T-helper 17 cell (primary cell): Measurements from ENCODE around the gene ADAMTS20. TPM values are rescaled to one million over a fixed set of nuclear protein-coding genes. Genes with fewer than 3 reads are reported as not detected.
"Not testable (repeated sequence)": the region's sequence is repeated elsewhere in the genome, so short reads cannot be mapped to it uniquely, and the experiment has no call there.

Experiments
- ATAC-seq: fragments of 150-1000 bp; cut with Tn5 transposase; 2 replicates; pipeline ENCODE4 v1.10.0; 2021; ENCODE audit warnings: mild to moderate bottlenecking, moderate library complexity
- DNase-seq, 3 donors: peaks; one replicate each; pipeline versions ENCODE4 v3.0.0 to v3.0.0-alpha.2; 2020 to 2021
- H3K9me3 ChIP-seq: one replicate; pipeline ENCODE4 v1.7.0; 2013; ENCODE audit warnings: low read length, mild to moderate bottlenecking; ENCODE audit not compliant: control insufficient read depth, poor library complexity, severe bottlenecking
- H3K27ac Mint-ChIP-seq: one replicate; pipeline ENCODE4 v1.8.0; 2022; ENCODE audit warnings: mild to moderate bottlenecking, moderate library complexity, mixed read lengths
- H3K27me3 Mint-ChIP-seq: one replicate; pipeline ENCODE4 v1.8.0; 2022; ENCODE audit warnings: mixed read lengths
- H3K36me3 Mint-ChIP-seq: one replicate; pipeline ENCODE4 v1.8.0; 2022; ENCODE audit warnings: low read depth, mixed read lengths
- H3K4me1 Mint-ChIP-seq: one replicate; pipeline ENCODE4 v1.8.0; 2022; ENCODE audit warnings: mild to moderate bottlenecking, mixed read lengths
- H3K4me3 Mint-ChIP-seq: one replicate; pipeline ENCODE4 v1.8.0; 2022; ENCODE audit warnings: mild to moderate bottlenecking, moderate library complexity, mixed read lengths
- total RNA-seq, 4 donors: library from RNA in 2 of 4; stranded (reverse) in 2 of 4; gene quantifications; one replicate each; pipeline ENCODE4 v1.2.3 and lab custom pipeline; 2022 to 2026

ADAMTS20 gene
- total RNA-seq, 2 donors from 2014 or later, result not detected

DNA sequence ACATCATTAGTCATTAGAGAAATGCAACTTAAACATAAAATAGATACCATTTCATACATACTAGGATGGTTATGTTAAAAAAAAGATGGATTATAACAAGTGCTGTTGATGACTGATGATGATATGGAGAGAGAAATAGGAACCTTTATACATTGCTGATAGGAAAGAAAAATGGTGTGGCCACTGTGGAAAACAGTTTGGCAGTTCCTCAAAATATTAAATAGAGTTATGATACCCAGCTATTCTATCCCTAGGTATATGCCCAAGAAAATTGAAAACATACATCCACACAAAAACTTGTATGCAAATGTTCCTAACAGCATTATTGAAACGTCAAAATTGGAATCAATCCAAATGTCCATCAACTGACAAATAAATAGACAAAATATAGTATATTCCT is 170.1 kb downstream of the ADAMTS20 start:
- ATAC-seq (no peak), DNase-seq (no peak)
- H3K9me3 ChIP-seq, result no peaks in the 10 kb centered on the region
- no peaks in the 10 kb centered on the region for H3K36me3 Mint-ChIP-seq
- H3K27ac Mint-ChIP-seq, result no peak overlapping the region
- no peak overlapping the region for H3K4me3 Mint-ChIP-seq
- H3K27me3 Mint-ChIP-seq, result no peaks in the 10 kb centered on the region
- H3K4me1 Mint-ChIP-seq, result no peaks in the 10 kb centered on the region

DNA sequence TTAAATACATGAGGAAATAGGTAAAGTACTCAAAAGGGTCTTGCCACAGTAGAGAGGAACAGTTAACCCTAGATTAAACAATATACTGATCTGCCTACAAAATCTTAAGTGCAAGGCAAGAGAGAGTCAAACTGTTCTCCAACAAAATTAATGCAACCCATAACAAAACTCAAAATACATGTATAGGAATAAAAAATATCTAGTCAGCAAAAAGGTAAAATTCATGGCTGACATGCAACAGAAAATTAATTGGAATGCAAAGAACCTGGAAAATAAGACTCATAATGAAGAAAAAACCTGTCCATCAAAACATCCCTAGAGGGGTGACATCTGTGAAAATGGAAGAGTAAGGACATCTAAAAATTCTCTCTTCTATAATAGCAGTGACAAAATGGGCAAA is 173.6 kb downstream of the ADAMTS20 start:
- no peaks in the 10 kb centered on the region for H3K27me3 Mint-ChIP-seq
- no peaks in the 10 kb centered on the region for H3K4me1 Mint-ChIP-seq
- H3K4me3 Mint-ChIP-seq, result no peak overlapping the region
- no peak for ATAC-seq
- no peak overlapping the region for H3K27ac Mint-ChIP-seq
- DNase-seq, result no peak
- H3K9me3 ChIP-seq, result no peaks in the 10 kb centered on the region
- no peaks in the 10 kb centered on the region for H3K36me3 Mint-ChIP-seq

GRCh38 chr12:43370263-43370662 is 181.7 kb downstream of the ADAMTS20 start:
- ATAC-seq (no peak), DNase-seq (no peak)
- Mint-ChIP-seq H3K36me3 (no peaks in the 10 kb centered on the region), H3K27ac (no peak overlapping the region), H3K4me1 (no peaks in the 10 kb centered on the region), H3K4me3 (no peak overlapping the region), H3K27me3 (no peaks in the 10 kb centered on the region)
- H3K9me3 ChIP-seq, result no peaks in the 10 kb centered on the region

DNA sequence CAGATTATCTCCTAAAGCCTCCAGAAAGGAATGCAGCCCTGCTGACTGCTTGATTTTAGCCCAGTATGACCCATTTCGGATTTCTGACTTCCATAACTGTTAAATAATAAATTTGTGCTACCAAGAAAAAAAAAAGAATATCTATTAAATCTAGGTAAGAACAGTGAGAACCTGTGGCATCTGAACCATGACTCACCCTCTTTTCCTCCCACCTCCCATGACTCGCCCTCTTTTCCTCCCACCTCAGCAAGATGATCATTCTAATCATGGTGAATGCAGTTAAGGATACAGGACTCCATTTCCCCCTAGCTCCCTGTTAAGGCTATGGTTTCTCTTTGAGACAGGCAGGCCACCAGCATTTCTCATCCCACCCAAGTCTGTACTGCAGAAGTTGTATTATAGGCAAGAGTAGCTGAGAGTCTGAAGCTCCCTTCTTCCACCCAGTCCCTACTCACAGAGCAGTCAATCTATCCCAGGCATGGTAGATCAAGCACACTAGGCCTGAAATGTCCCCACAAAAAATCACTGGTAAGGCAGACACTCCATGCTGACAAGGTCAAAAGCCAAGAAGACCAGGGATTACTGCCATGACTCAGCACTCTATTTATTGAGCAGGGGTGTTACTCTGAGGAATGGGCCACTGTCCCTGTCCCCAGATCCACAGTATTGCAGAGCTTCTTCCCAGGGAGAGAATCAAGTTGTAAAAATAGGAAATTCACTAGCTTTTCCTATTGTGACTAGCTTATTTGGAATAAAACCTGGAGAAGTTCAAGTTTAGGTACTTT is 188.9 kb downstream of the ADAMTS20 start:
- no peaks in the 10 kb centered on the region for H3K4me1 Mint-ChIP-seq

DNA sequence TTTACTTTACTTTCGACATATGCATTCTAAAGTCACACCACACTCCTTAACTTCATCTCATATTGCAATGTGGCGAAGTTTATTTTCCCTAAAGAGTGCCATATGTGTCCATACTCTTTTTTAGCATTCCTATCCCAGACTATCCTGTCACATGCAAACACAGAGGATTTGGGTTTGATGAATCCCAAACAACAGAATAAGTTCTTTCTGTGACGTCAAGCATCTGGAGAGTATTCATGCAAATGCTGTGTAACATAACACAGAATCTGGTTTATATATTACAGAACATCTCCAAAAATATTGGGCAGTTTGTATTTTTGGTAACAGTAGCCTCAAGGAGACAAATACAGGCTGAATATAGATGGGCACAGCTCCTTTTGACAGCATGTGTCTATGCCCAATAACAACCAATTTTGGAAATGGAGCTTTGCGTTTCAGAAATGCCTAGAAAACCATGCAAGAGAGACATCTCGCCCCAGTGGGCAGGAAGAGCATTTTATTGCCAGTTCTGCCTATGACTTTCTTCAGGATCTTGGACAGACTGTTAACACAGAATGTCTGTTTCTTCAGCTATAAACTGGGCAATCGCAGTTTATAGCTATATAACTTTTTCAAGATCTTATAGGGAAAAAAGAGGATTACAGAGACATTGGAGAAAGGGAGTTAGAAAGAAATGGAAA is 190.8 kb downstream of the ADAMTS20 start:
- no peaks in the 10 kb centered on the region for H3K4me1 Mint-ChIP-seq
- ATAC-seq (no peak), DNase-seq (no peak)
- H3K27ac Mint-ChIP-seq, result no peak overlapping the region
- H3K9me3 ChIP-seq, result no peaks in the 10 kb centered on the region
- no peaks in the 10 kb centered on the region for H3K36me3 Mint-ChIP-seq
- no peaks in the 10 kb centered on the region for H3K27me3 Mint-ChIP-seq
- no peak overlapping the region for H3K4me3 Mint-ChIP-seq

More for the DNA sequence above, 188.9 kb downstream of the ADAMTS20 start:
- H3K9me3 ChIP-seq, result no peaks in the 10 kb centered on the region
- no peak for ATAC-seq
- Mint-ChIP-seq H3K36me3 (no peaks in the 10 kb centered on the region), H3K27ac (no peak overlapping the region), H3K4me3 (no peak overlapping the region), H3K27me3 (no peaks in the 10 kb centered on the region)
- DNase-seq, result no peak

- not testable (repeated sequence) for H3K4me1 Mint-ChIP-seq, H3K27me3 Mint-ChIP-seq, H3K36me3 Mint-ChIP-seq, H3K9me3 ChIP-seq, ATAC-seq, H3K4me3 Mint-ChIP-seq, H3K27ac Mint-ChIP-seq, DNase-seq
Measured at GRCh38 chr12:43360001-43360400, 192.0 kb downstream of the ADAMTS20 start.

- Mint-ChIP-seq H3K36me3 (no peaks in the 10 kb centered on the region), H3K4me1 (no peaks in the 10 kb centered on the region), H3K27ac (no peak overlapping the region), H3K4me3 (no peak overlapping the region), H3K27me3 (no peaks in the 10 kb centered on the region)
- ATAC-seq (no peak), DNase-seq (no peak)
- no peaks in the 10 kb centered on the region for H3K9me3 ChIP-seq
Measured at GRCh38 chr12:43357141-43357540, 194.9 kb downstream of the ADAMTS20 start.

DNA sequence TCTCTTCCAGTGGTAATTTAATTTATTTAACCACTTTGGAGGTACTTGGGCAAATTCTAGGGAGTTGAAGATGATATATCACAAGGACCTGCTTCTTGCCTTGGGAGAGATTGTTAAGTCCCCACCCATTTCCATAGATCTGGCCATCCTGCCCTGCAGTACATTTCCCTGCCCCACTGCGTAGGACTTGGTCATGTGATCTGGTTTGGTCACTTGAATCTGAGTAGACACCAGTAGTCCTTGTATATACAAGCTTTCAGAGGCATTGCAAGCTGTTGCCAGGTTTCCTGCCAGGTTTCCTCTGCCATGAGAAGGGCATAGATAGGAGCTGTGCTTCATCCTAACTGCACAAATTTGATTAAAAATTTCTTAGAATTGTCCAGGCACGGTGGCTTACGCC is 200.0 kb downstream of the ADAMTS20 start:
- H3K27ac Mint-ChIP-seq, result no peak overlapping the region
- no peaks in the 10 kb centered on the region for H3K4me1 Mint-ChIP-seq
- DNase-seq, result no peak
- no peaks in the 10 kb centered on the region for H3K9me3 ChIP-seq
- no peaks in the 10 kb centered on the region for H3K27me3 Mint-ChIP-seq
- no peak overlapping the region for H3K4me3 Mint-ChIP-seq
- no peak for ATAC-seq
- H3K36me3 Mint-ChIP-seq, result no peaks in the 10 kb centered on the region

DNA sequence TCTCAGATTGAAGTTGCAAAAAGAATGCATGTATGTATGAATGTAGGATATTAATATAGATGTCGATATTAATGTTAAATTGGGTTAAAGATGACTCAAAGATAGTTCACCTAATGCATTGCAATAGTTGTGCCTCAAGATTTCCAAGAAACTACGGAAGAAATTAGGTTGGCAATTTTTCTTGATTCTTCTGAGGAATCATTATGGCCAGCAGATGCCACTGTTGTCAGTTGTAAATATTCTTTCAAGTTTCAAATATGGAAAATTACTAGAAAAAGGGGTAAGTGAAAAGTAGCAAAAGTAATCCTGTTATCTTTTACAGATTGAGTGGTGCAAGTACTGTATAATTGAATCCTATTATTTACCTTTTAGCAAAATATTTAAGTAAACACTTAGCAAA is 202.1 kb downstream of the ADAMTS20 start:
- H3K4me1 Mint-ChIP-seq, result no peaks in the 10 kb centered on the region
- no peak overlapping the region for H3K4me3 Mint-ChIP-seq
- no peaks in the 10 kb centered on the region for H3K27me3 Mint-ChIP-seq
- no peaks in the 10 kb centered on the region for H3K9me3 ChIP-seq
- DNase-seq (no peak), ATAC-seq (no peak)
- H3K36me3 Mint-ChIP-seq, result no peaks in the 10 kb centered on the region
- H3K27ac Mint-ChIP-seq, result no peak overlapping the region

DNA sequence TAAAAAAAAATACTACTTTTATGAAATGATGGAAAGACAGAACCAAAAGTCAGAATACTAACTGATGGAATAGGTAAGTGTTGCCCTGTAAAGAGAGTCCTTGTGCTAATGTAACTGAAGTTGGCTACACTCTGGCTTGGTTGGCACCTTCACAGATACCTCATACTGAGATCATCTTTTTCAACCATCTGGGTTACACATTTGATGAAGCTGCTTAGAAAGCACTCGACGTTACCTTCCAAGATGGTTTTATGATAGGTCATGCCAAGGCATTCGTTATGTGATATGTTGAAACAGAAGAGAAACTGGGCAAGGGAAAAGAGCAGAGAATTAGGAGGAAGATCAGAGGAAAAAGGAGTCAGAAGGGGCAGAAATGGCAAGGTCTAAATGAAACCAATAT is 203.8 kb downstream of the ADAMTS20 start:
- H3K4me1 Mint-ChIP-seq, result no peaks in the 10 kb centered on the region
- DNase-seq (no peak), ATAC-seq (no peak)
- H3K4me3 Mint-ChIP-seq, result no peak overlapping the region
- no peaks in the 10 kb centered on the region for H3K27me3 Mint-ChIP-seq
- no peaks in the 10 kb centered on the region for H3K9me3 ChIP-seq
- H3K36me3 Mint-ChIP-seq, result no peaks in the 10 kb centered on the region
- no peak overlapping the region for H3K27ac Mint-ChIP-seq

GRCh38 chr12:43347026-43347425 is 205.0 kb downstream of the ADAMTS20 start:
- Mint-ChIP-seq H3K4me3 (no peak overlapping the region), H3K4me1 (no peaks in the 10 kb centered on the region), H3K36me3 (no peaks in the 10 kb centered on the region), H3K27me3 (no peaks in the 10 kb centered on the region), H3K27ac (no peak overlapping the region)
- ATAC-seq (no peak), DNase-seq (no peak)
- H3K9me3 ChIP-seq, result no peaks in the 10 kb centered on the region

GRCh38 chr12:43345023-43345422 is 207.0 kb downstream of the ADAMTS20 start:
- H3K36me3 Mint-ChIP-seq, result no peaks in the 10 kb centered on the region
- DNase-seq (no peak), ATAC-seq (no peak)
- H3K4me1 Mint-ChIP-seq, result no peaks in the 10 kb centered on the region
- no peaks in the 10 kb centered on the region for H3K27me3 Mint-ChIP-seq
- no peaks in the 10 kb centered on the region for H3K9me3 ChIP-seq
- H3K4me3 Mint-ChIP-seq, result no peak overlapping the region
- H3K27ac Mint-ChIP-seq, result no peak overlapping the region

GRCh38 chr12:43341785-43342313 is 210.2 kb downstream of the ADAMTS20 start:
- not testable (repeated sequence) for H3K9me3 ChIP-seq, H3K36me3 Mint-ChIP-seq, DNase-seq, H3K27me3 Mint-ChIP-seq, H3K27ac Mint-ChIP-seq, ATAC-seq, H3K4me1 Mint-ChIP-seq, H3K4me3 Mint-ChIP-seq
